HG03558 (cell line): ENCODE results near the gene CD163L1.
"Not testable (repeated sequence)": the region's sequence is repeated elsewhere in the genome, so short reads cannot be mapped to it uniquely, and the experiment has no call there.

ENCODE experiments used
- ATAC-seq: cut with Tn5 transposase; IDR thresholded peaks from one replicate; pipeline ENCODE4 v1.9.1; 2021; ENCODE audit warnings: moderate number of reproducible peaks; ENCODE audit not compliant: unreplicated experiment; ENCODE audit errors: extremely low read depth

Gene CD163L1

DNA sequence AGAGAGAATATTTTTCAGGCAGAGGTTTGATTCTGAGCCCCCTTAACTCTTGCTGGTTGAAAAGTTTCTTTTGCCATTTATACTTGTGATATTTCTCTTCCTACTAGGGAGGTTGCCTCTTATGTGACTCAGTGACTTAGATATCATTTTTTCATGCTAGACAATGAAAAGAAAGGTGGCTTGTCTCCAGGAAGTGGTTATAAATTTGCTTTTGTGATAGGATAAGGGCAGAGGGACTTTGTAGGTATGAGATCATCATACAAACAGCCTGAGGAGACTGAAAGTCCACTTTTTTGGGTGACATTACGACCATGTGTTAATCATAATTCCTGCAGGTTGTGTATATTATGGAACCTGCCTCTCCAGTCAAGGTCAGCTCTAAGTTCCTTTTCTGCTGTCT is 104.3 kb downstream of the CD163L1 start:
- no peak for ATAC-seq

DNA sequence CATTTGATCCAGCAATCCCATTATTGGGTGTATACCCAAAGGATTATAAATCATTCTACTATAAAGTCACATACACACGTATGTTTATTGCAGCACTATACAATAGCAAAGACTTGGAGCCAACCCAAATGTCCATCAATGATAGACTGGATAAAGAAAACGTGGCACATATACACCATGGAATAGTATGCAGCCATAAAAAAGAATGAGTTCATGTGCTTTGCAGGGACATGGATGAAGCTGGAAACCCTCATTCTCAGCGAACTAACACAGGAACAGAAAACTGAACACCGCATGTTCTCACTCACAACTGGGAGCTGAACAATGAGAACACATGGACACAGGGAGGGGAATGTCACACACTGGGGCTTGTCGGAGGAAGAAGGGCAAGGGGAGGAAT is 106.2 kb downstream of the CD163L1 start:
- not testable (repeated sequence) for ATAC-seq

DNA sequence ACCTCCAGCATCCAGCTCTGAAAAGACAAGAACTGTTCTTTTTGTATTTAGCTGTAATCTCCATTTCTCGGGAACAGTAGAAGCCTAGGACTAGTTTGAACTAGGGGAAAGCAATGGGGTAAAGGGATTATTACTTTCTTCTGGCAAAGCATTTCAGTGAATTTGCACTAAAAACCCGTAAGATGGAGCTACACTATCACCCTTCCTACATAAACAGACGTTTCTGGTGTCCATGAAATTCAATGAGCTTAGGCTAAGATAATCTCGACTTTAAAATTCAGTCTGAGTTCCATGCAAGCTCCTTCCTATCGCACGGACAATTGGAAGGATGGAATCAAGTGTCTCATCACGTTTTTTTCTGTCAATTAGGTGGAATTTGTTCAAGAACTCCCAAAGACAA is 116.0 kb downstream of the CD163L1 start:
- no peak for ATAC-seq

DNA sequence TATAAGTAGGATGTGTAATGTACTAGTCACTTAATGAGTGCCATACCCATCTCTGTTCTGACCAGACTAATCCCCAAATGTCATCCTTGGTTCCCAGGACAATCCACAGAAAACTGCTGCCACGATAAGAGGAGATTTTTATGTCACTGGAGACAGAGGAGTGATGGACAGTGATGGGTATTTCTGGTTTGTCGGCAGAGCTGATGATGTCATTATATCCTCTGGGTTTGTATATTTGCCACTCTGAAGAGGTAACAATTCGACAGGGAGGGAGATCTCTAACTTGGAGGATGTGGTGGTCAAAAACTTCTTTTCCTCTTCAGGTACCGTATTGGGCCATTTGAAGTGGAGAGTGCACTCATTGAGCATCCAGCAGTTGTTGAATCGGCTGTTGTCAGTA is 119.8 kb downstream of the CD163L1 start:
- ATAC-seq: no peak

DNA sequence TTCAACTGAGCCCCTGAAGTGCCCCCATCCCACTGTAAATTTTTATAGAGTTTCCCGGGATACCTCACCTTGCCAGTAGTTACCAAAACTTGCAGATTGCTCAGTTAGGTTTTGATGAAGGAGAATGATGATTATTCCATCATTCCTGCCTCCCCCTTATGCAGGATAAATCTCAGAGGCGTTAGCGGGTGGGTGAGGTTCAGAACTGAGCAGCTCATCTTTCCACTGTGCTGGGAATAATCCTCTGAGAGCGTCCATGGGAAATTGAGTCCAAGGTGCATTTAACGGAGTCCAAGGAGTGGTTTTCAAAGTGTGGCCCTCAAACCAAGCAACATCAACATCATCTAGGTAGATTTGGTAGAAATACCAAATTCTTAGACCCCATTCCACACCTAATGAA is 121.4 kb downstream of the CD163L1 start:
- no peak for ATAC-seq

DNA sequence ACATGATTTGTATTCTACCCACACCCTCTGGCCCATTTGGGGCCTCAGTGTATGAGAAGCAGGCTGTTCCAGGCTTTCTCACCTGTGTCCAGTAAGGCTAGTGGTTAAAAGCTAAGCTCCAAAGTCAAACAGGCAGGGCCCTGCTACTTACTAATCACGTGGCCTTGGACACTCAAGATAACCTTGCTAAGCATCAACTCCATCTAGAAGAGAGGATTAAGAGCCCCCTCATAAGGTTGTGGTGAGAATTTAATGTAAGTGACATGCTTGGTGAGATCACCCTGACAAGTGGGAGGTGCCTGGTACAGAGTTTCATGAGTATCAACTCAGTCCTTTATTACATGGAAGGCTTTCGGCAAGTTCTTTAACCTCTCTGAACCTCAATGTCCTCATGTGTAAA is 122.3 kb downstream of the CD163L1 start:
- no peak for ATAC-seq

DNA sequence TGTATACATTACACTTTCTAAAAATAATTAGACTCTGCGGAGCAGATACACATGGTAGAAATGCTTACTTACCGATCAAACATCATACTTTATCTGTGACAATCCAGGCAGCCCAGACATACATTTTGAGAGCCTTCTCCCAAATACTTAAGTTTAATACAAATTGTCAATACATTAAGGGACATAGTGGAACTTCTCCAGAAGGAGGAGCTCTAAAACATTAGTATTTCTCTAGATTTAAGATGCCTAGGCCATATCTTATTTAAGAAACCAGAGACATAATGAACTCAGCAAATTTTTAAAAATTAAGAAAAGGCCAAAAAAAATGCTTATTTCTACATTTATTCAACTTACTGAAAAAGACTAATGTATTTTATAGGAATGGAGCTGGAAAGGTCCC is 124.0 kb downstream of the CD163L1 start:
- no peak for ATAC-seq

DNA sequence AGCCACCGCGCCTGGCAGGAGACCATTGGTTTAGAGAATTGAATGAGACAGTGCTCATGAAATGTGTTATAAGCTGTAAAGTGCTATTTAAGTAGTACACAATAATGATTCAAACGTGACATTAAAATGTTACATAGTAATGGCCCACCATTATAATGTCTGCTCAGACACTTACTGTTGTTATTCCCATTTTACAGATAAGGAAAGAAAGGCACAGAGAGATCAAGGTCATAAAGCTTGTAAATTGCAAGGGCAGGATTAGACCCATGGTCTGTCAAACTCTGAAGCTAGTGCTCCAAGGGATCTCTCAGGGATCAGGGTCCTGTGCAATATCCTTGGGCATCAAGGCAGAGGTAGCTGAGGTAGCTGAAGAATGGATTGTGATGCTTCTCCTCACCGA is 133.9 kb downstream of the CD163L1 start:
- ATAC-seq: no peak
